ENCODE data around the gene RNMT.

DNA sequence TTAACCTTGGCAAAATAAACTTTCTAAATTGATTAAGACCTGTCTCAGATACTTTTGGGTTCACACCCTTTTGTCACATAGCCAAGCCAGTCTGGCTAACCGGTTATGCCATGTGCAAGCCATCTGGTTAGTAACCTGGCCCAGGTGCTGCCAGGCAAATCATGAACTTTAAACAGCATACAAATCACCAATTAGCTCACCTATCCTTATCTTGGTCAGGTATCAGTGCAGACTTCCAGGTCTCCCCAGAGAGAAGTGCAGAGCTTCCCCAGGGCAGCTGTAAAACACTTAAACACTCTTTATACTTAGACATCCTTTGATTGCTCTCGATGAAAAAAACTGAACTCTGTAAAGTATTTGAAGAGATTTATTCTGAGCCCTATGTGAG, 82.6 kb downstream of the RNMT start:
- TF ChIP-seq, protein P1, sequence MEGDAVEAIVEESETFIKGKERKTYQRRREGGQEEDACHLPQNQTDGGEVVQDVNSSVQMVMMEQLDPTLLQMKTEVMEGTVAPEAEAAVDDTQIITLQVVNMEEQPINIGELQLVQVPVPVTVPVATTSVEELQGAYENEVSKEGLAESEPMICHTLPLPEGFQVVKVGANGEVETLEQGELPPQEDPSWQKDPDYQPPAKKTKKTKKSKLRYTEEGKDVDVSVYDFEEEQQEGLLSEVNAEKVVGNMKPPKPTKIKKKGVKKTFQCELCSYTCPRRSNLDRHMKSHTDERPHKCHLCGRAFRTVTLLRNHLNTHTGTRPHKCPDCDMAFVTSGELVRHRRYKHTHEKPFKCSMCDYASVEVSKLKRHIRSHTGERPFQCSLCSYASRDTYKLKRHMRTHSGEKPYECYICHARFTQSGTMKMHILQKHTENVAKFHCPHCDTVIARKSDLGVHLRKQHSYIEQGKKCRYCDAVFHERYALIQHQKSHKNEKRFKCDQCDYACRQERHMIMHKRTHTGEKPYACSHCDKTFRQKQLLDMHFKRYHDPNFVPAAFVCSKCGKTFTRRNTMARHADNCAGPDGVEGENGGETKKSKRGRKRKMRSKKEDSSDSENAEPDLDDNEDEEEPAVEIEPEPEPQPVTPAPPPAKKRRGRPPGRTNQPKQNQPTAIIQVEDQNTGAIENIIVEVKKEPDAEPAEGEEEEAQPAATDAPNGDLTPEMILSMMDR (IDR thresholded peaks at IDR 0.05; ENCODE audit: insufficient read depth, low read depth, low read length): no peak
- no peak for TF ChIP-seq EZH2 (IDR thresholded peaks at IDR 0.05; ENCODE audit: insufficient read depth, low read length)

All from astrocyte (in vitro differentiated cells and primary cell).